Measurements from ENCODE around the gene RC3H1. TPM values are rescaled to one million over a fixed set of nuclear protein-coding genes. Genes with fewer than 3 reads are reported as not detected.
A peak's percentile ranks its signal among the peaks of the same experiment; 100 is the strongest.

The RC3H1 gene
- total RNA-seq, 4 donors from 2014 or later = 35.7 to 43.8 (median 39.3) TPM

DNA sequence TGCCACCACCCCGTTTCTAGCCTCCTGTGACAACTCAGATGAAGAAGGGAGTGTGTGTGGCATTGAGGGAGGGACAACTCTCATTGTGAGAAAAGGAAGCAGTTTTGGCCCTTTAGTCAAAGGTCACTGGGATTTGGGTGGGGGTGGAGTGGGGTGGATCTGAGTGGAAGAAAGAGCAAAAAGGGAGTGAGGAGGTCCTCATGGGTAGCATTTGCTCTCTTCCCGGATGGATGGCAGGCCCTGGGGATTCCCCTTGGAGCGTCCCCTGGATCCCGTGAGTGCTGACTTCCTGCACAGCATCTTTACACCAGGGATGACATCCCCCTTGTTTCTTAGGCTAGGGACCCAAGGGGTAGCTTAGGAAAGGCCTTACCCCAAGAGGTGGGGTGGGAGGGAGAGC, 105.5 kb downstream of the RC3H1 start:
- H3K27ac ChIP-seq (replicated peaks in 1 of 4) = no peak overlapping the region
- no peaks in the 10 kb centered on the region for H3K9me3 ChIP-seq
- no peaks in the 10 kb centered on the region for H3K27me3 ChIP-seq
- H3K4me1 ChIP-seq = no peaks in the 10 kb centered on the region
- 70% methylated on average over 4 of the region's 4 CpGs for WGBS
- intact Hi-C loops (cut with DNase I) = no loop called here
- H3K36me3 ChIP-seq = no peaks in the 10 kb centered on the region
- DNase-seq (ENCODE audit: extremely low spot score) = no peak
- TF ChIP-seq POLR2AphosphoS5 (IDR thresholded peaks at IDR 0.05) (no peak), EP300 (IDR thresholded peaks at IDR 0.05) (no peak), POLR2A (IDR thresholded peaks at IDR 0.05; ENCODE audit: low read depth) (no peak)
- TF ChIP-seq, protein P1, sequence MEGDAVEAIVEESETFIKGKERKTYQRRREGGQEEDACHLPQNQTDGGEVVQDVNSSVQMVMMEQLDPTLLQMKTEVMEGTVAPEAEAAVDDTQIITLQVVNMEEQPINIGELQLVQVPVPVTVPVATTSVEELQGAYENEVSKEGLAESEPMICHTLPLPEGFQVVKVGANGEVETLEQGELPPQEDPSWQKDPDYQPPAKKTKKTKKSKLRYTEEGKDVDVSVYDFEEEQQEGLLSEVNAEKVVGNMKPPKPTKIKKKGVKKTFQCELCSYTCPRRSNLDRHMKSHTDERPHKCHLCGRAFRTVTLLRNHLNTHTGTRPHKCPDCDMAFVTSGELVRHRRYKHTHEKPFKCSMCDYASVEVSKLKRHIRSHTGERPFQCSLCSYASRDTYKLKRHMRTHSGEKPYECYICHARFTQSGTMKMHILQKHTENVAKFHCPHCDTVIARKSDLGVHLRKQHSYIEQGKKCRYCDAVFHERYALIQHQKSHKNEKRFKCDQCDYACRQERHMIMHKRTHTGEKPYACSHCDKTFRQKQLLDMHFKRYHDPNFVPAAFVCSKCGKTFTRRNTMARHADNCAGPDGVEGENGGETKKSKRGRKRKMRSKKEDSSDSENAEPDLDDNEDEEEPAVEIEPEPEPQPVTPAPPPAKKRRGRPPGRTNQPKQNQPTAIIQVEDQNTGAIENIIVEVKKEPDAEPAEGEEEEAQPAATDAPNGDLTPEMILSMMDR (IDR thresholded peaks at IDR 0.05) = no peak
- no peak overlapping the region for H3K4me3 ChIP-seq

- no peak overlapping the region for H3K27ac ChIP-seq (replicated peaks in 1 of 4)
- H3K4me3 ChIP-seq = no peak overlapping the region
- no peak for DNase-seq (ENCODE audit: extremely low spot score)
- 75% methylated on average over 2 of the region's 2 CpGs for WGBS
- TF ChIP-seq POLR2AphosphoS5 (IDR thresholded peaks at IDR 0.05) (no peak), POLR2A (IDR thresholded peaks at IDR 0.05; ENCODE audit: low read depth) (no peak), EP300 (IDR thresholded peaks at IDR 0.05) (no peak)
- TF ChIP-seq, protein P1 (IDR thresholded peaks at IDR 0.05) = no peak
- no peaks in the 10 kb centered on the region for H3K36me3 ChIP-seq
- H3K9me3 ChIP-seq = no peaks in the 10 kb centered on the region
- H3K27me3 ChIP-seq = no peaks in the 10 kb centered on the region
- intact Hi-C loops (cut with DNase I) = no loop called here
- H3K4me1 ChIP-seq = no peaks in the 10 kb centered on the region
Observed at GRCh38 chr1:173915596-173915995, 106.6 kb downstream of the RC3H1 start.

DNA sequence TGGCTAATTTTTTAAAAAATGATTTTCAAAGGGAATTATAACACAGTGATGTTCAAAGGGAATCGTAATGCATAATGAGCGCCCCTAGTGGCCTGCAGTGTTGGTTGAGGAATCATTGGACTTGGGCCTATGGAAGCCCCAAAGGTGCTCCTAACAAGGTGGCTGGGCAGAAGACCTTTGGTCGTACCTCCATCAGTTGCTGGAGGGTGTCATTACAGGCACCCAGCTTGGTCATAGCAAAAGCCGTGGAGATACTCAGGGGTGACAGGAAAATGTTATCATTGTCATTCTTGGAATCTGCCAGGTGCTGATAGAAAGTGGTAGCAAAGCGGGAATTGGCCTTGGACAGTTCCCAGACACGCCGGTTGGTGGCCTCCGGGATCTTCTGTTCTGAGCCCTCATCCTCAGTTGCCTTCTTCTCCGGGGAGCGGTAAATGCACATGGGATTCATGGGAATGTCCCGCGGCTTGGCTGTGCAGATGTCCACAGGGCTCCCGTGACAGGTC, 107.7 kb downstream of the RC3H1 start:
- no peak for DNase-seq (ENCODE audit: extremely low spot score)
- intact Hi-C loops (cut with DNase I) = no loop called here
- TF ChIP-seq, protein P1 (IDR thresholded peaks at IDR 0.05) = peak in 1 of 3 experiments; percentile 26
- no peak for TF ChIP-seq EP300 (IDR thresholded peaks at IDR 0.05)
- Histone ChIP-seq H3K27me3 (no peaks in the 10 kb centered on the region), H3K36me3 (peaks cover 0 to 4% (median 0%) of the 10 kb centered on the region in 4 donors), H3K9me3 (no peaks in the 10 kb centered on the region), H3K4me1 (no peaks in the 10 kb centered on the region), H3K27ac (replicated peaks in 1 of 4) (no peak overlapping the region), H3K4me3 (no peak overlapping the region)
- WGBS = 87% methylated on average over 12 of the region's 13 CpGs

DNA sequence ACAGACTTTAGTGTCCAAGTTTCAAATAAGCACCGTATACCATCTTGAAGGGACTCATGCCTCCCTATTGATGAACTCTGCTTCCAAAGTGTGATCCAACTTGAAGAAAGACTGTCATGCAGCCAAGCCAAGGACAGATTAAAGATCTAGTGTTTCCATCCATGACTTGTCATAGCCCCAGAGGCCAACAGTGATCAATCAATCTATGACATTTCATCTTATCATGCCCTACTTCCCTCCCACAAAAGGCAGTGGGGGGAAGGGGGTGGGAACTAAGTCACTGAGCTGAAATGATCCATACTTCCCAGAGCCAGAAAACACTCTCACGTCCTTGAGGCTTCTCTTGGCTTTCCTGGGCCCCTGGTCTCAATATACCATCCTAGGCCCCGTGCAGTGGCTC, 109.0 kb downstream of the RC3H1 start:
- no peak overlapping the region for H3K4me3 ChIP-seq
- H3K36me3 ChIP-seq = peaks cover 0 to 6% (median 0%) of the 10 kb centered on the region in 4 donors
- H3K4me1 ChIP-seq = no peaks in the 10 kb centered on the region
- no peaks in the 10 kb centered on the region for H3K9me3 ChIP-seq
- DNase-seq (ENCODE audit: extremely low spot score) = no peak
- WGBS = 83% methylated on average over 3 of the region's 3 CpGs
- no peak overlapping the region for H3K27ac ChIP-seq (replicated peaks in 1 of 4)
- no peak for TF ChIP-seq POLR2AphosphoS5 (IDR thresholded peaks at IDR 0.05)
- TF ChIP-seq, protein P1 (IDR thresholded peaks at IDR 0.05) = no peak
- no peak for TF ChIP-seq POLR2A (IDR thresholded peaks at IDR 0.05; ENCODE audit: low read depth)
- TF ChIP-seq EP300 (IDR thresholded peaks at IDR 0.05) = no peak
- H3K27me3 ChIP-seq = no peaks in the 10 kb centered on the region
- intact Hi-C loops (cut with DNase I) = no loop called here

Data from esophagus muscularis mucosa (tissue), 4 donors.